ENCODE results near the gene TRIM46. TPM values are rescaled to one million over a fixed set of nuclear protein-coding genes. Genes with fewer than 3 reads are reported as not detected.

TRIM46 gene
- total and polyA plus RNA-seq, 9 of the 15 experiments (the other 6 are each of a cell fraction or from before 2014, with no cell fraction given) = 0.05 to 0.60 (median 0.16) TPM; not detected in 3

DNA sequence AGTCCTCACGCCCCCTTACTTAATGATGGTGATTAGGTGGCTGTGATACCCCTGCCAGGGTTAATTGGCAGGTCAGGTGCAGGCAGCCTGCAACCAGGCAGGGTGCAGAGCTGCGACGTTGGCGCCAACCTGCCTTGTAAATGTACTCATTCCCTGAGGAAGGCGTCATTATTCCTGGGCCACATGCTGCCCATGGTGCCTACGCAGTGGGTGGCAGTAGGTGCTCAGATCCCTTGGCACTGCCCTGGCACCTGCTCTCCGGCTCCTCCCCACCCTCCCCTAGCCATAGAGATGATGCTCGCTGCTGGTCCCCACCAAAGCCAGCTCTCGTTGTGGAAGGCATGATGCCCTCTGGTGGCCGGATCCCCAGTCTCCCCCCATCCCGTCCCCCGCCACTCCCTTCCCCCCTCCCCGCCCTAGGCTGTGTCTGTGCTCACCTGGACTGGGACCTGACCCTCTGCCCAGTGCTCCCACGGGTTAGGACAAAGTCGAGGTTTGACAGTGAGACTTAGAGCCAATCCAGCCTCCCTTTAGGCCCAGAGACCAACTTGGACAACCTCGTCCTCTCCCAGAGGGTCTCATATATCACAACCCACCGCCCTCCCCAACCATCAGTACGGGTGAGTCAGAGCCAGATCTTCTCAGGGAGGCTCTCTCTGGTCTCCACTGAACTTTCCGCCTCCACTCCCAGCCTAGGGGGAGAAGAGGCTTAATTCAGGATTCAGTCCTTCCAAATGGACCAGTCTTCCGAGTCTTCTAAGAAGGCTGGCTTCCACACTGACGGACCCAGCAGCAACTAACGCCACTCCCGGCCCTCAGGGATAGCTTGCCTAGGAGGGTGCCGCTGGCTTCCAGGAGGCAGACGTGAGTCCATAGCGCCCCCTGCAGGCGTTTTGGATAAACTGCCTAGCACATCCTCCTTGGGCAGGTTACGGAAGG lies 6.2 kb upstream of the TRIM46 start (continued):
- TF ChIP-seq, protein P1, sequence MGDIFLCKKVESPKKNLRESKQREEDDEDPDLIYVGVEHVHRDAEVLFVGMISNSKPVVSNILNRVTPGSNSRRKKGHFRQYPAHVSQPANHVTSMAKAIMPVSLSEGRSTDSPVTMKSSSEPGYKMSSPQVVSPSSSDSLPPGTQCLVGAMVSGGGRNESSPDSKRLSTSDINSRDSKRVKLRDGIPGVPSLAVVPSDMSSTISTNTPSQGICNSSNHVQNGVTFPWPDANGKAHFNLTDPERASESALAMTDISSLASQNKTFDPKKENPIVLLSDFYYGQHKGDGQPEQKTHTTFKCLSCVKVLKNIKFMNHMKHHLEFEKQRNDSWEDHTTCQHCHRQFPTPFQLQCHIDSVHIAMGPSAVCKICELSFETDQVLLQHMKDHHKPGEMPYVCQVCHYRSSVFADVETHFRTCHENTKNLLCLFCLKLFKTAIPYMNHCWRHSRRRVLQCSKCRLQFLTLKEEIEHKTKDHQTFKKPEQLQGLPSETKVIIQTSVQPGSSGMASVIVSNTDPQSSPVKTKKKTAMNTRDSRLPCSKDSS (IDR thresholded peaks at IDR 0.05; ENCODE audit: low read depth, partially characterized antibody) = no peak
- TF ChIP-seq ARNT (IDR thresholded peaks at IDR 0.05) = 0 out of 4 replicates have a peak, but pooled peaks of 1 of the 2 experiments have one; percentile 35
- peak; percentile 30 for TF ChIP-seq KDM5B (IDR thresholded peaks at IDR 0.05; ENCODE audit: insufficient replicate concordance, low read depth, low read length)
- TF ChIP-seq, protein P2, sequence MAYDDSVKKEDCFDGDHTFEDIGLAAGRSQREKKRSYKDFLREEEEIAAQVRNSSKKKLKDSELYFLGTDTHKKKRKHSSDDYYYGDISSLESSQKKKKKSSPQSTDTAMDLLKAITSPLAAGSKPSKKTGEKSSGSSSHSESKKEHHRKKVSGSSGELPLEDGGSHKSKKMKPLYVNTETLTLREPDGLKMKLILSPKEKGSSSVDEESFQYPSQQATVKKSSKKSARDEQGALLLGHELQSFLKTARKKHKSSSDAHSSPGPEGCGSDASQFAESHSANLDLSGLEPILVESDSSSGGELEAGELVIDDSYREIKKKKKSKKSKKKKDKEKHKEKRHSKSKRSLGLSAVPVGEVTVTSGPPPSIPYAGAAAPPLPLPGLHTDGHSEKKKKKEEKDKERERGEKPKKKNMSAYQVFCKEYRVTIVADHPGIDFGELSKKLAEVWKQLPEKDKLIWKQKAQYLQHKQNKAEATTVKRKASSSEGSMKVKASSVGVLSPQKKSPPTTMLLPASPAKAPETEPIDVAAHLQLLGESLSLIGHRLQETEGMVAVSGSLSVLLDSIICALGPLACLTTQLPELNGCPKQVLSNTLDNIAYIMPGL (CRISPR knock-in tag; IDR thresholded peaks at IDR 0.05) = no peak
- 0 out of 2 replicates have a peak, but pooled peaks have one; percentile 22 for TF ChIP-seq MAFK (IDR thresholded peaks at IDR 0.05; ENCODE audit: low read length)
- no peak for TF ChIP-seq RHOXF2B (CRISPR knock-in tag; conservative IDR thresholded peaks at IDR 0.05)
- peak; percentile 66 for TF ChIP-seq MTA3 (IDR thresholded peaks at IDR 0.05; ENCODE audit: borderline replicate concordance)
- TF ChIP-seq CCAR2 (IDR thresholded peaks at IDR 0.05; ENCODE audit: low read depth, low read length) = no peak
- TF ChIP-seq, protein P3, sequence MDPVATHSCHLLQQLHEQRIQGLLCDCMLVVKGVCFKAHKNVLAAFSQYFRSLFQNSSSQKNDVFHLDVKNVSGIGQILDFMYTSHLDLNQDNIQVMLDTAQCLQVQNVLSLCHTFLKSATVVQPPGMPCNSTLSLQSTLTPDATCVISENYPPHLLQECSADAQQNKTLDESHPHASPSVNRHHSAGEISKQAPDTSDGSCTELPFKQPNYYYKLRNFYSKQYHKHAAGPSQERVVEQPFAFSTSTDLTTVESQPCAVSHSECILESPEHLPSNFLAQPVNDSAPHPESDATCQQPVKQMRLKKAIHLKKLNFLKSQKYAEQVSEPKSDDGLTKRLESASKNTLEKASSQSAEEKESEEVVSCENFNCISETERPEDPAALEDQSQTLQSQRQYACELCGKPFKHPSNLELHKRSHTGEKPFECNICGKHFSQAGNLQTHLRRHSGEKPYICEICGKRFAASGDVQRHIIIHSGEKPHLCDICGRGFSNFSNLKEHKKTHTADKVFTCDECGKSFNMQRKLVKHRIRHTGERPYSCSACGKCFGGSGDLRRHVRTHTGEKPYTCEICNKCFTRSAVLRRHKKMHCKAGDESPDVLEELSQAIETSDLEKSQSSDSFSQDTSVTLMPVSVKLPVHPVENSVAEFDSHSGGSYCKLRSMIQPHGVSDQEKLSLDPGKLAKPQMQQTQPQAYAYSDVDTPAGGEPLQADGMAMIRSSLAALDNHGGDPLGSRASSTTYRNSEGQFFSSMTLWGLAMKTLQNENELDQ (CRISPR knock-in tag; IDR thresholded peaks at IDR 0.05; ENCODE audit: borderline replicate concordance) = no peak
- TF ChIP-seq, protein P4, sequence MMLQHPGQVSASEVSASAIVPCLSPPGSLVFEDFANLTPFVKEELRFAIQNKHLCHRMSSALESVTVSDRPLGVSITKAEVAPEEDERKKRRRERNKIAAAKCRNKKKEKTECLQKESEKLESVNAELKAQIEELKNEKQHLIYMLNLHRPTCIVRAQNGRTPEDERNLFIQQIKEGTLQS (IDR thresholded peaks at IDR 0.05) = peak; percentile 45; the same call in 1 of the 2 replicates
- TF ChIP-seq, protein P4 (CRISPR knock-in tag; conservative IDR thresholded peaks at IDR 0.05) = no peak
- peak; percentile 53 to 72; a peak in 3 of 4 replicates for TF ChIP-seq MAZ (CRISPR knock-in tag; conservative IDR thresholded peaks at IDR 0.05 in 1 of 2, IDR thresholded peaks at IDR 0.05 in 1 of 2)
- TF ChIP-seq, protein P5, sequence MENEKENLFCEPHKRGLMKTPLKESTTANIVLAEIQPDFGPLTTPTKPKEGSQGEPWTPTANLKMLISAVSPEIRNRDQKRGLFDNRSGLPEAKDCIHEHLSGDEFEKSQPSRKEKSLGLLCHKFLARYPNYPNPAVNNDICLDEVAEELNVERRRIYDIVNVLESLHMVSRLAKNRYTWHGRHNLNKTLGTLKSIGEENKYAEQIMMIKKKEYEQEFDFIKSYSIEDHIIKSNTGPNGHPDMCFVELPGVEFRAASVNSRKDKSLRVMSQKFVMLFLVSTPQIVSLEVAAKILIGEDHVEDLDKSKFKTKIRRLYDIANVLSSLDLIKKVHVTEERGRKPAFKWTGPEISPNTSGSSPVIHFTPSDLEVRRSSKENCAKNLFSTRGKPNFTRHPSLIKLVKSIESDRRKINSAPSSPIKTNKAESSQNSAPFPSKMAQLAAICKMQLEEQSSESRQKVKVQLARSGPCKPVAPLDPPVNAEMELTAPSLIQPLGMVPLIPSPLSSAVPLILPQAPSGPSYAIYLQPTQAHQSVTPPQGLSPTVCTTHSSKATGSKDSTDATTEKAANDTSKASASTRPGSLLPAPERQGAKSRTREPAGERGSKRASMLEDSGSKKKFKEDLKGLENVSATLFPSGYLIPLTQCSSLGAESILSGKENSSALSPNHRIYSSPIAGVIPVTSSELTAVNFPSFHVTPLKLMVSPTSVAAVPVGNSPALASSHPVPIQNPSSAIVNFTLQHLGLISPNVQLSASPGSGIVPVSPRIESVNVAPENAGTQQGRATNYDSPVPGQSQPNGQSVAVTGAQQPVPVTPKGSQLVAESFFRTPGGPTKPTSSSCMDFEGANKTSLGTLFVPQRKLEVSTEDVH (IDR thresholded peaks at IDR 0.05; ENCODE audit: low read depth, partially characterized antibody) = peak; percentile 49
- TF ChIP-seq, protein P6, sequence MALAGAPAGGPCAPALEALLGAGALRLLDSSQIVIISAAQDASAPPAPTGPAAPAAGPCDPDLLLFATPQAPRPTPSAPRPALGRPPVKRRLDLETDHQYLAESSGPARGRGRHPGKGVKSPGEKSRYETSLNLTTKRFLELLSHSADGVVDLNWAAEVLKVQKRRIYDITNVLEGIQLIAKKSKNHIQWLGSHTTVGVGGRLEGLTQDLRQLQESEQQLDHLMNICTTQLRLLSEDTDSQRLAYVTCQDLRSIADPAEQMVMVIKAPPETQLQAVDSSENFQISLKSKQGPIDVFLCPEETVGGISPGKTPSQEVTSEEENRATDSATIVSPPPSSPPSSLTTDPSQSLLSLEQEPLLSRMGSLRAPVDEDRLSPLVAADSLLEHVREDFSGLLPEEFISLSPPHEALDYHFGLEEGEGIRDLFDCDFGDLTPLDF (CRISPR knock-in tag; IDR thresholded peaks at IDR 0.05) = no peak
